GM20000 (cell line): Measurements from ENCODE around the gene GPC6.

ENCODE experiments used
- DNase-seq: peaks from one replicate; pipeline ENCODE4 v3.0.0; 2012; ENCODE audit warnings: low spot score
- TF ChIP-seq, protein P1 (sequence below): IDR thresholded peaks from 2 replicates; pipeline ENCODE4 v1.5.1; 2012; ENCODE audit warnings: mild to moderate bottlenecking, control low read depth; ENCODE audit errors: extremely low read depth, missing control alignments

Gene GPC6

GRCh38 chr13:93834051-93834450 is 607.4 kb downstream of the GPC6 start:
- no peak for DNase-seq
- TF ChIP-seq, protein P1, sequence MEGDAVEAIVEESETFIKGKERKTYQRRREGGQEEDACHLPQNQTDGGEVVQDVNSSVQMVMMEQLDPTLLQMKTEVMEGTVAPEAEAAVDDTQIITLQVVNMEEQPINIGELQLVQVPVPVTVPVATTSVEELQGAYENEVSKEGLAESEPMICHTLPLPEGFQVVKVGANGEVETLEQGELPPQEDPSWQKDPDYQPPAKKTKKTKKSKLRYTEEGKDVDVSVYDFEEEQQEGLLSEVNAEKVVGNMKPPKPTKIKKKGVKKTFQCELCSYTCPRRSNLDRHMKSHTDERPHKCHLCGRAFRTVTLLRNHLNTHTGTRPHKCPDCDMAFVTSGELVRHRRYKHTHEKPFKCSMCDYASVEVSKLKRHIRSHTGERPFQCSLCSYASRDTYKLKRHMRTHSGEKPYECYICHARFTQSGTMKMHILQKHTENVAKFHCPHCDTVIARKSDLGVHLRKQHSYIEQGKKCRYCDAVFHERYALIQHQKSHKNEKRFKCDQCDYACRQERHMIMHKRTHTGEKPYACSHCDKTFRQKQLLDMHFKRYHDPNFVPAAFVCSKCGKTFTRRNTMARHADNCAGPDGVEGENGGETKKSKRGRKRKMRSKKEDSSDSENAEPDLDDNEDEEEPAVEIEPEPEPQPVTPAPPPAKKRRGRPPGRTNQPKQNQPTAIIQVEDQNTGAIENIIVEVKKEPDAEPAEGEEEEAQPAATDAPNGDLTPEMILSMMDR: no peak

DNA sequence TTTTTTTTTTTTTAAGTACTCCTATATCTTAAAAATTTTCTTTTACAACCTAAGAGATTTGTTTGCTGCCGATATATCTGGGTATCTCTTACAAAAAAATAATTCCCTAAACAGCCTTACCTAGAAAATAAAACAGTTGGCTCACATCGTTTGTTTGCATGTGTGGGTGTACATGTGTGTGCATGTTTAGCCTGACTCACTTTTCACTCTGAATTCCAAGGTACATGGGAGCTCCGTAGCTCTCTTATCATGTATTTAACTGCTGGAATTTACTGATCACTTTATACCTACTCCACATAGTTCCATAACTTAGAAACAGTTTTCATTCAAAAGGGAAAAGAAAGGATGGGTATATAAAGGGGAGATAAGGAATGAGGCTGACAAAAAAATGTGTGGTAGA is 616.5 kb downstream of the GPC6 start:
- DNase-seq: no peak
- TF ChIP-seq, protein P1: no peak

- no peak for DNase-seq
- TF ChIP-seq, protein P1: no peak
Measured at GRCh38 chr13:93847162-93847561, 620.6 kb downstream of the GPC6 start.

DNA sequence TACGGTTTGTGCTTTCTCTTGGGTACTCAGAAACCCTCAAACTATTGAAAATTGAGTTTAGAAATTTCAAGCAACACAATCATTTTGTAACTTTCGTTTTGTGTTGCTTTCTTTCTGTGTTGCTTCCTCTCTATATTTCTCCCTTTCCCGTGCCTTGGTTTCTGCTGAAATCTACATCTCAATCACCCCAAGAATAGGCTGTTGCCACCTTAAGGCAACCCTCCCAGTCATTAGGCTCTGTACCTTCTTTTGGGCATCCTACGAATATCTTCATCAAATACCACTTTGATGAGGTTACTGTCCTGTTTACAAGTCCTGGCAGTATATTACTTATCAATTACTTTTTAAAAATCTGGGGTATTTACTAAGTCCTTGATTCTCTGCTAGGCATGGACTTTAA is 621.6 kb downstream of the GPC6 start:
- TF ChIP-seq, protein P1: no peak
- DNase-seq: no peak

- TF ChIP-seq, protein P1: no peak
- no peak for DNase-seq
Measured at GRCh38 chr13:93851236-93851635, 624.6 kb downstream of the GPC6 start.

GRCh38 chr13:93853912-93854311 is 627.3 kb downstream of the GPC6 start:
- DNase-seq: no peak
- TF ChIP-seq, protein P1: no peak

- TF ChIP-seq, protein P1: no peak
- no peak for DNase-seq
Measured at GRCh38 chr13:93857126-93857525, 630.5 kb downstream of the GPC6 start.
